T-helper 22 cell (primary cell): ENCODE results near the gene ST6GALNAC6.
"Not testable (repeated sequence)": the region's sequence is repeated elsewhere in the genome, so short reads cannot be mapped to it uniquely, and the experiment has no call there.

Experiments
- DNase-seq: peaks from one replicate; pipeline ENCODE4 v3.0.0-alpha.2; 2020; ENCODE audit warnings: low read depth

Gene ST6GALNAC6

GRCh38 chr9:127854960-127855359, 44.4 kb downstream of the ST6GALNAC6 start:
- DNase-seq: no peak

DNA sequence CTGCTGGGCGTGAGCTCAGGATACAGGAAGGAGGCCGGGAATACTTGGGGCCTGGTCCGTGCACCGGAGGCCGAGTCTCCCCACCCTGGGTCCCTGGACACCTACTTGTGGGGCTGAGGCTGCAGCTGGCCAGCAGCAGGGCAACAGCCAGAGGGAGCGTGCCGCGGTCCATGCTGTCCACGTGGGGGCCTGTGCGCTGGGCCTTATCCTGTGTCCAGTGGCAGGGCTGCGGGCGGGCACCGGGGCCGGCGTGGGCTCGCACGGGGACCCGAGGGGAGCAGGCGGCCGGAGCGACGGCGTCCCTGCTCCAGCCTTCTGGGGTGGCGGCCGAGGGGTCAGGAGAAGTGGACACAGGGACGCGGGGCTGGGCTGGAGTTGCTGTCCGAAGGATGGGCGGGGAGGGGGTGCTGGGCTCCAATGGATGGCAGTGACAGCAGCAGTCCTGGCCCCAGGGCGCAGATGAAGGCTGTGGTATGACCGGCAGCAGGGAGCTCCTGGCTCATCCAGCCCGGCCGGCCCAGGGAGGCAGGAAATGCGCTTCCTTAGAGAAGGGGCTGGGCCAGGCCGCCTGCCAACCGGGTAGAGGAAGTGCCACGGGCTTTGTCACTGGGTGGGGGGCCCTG, 45.1 kb downstream of the ST6GALNAC6 start, which contains the start of gene ENG:
Gene ENG, minus strand, starts transcription at position 475 of the 623 bp plus-strand sequence. Its CDS starts 303 bp downstream, at position 172.
- DNase-seq: no peak

DNA sequence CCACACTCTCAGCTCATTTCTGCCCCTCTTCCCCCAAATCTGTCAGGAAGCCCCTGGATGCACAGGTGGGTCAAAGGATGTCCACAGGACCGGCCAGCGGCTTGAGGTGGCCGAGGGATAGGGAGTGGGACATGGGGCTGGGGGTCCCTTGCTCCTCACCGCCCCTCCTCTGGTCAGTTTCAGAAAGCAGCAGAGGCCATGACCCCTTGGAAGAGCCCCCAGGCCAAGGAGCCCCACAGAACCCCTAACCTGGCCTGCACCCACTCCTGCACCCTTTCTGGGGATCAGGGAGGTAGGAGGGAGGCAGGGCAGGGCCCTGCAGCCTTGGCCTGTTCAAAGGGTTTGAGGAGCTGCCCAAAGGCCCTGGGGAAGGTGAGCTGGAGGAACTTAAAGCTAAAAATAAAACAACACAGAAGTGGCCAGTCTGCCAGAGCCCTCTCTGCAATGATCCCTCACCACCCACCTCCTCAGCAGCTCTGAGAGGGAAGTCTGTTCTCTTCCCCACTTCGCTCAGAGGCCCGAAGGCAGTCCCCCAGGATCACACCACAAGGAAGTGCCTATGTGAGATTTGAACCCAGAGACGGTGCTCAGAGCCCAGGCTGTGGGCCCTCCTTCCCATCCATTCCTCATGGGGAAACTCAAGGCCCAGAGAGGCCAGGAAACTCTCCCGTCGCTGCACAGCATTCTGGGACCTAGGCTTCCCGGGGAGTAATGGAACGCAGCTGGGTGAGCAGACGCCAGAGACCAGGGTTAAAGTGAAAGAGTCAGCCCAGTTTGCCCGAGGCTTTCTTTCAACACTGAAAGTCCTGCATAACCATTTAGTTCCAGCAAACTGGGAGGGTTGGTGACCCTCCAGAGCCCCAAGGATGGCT, 45.9 kb downstream of the ST6GALNAC6 start:
- no peak for DNase-seq

- no peak for DNase-seq
Measured at GRCh38 chr9:127852829-127853228, 46.6 kb downstream of the ST6GALNAC6 start.

- DNase-seq: no peak
Measured at GRCh38 chr9:127850286-127850830, 49.0 kb downstream of the ST6GALNAC6 start.

GRCh38 chr9:127848756-127849504, 50.5 kb downstream of the ST6GALNAC6 start:
- no peak for DNase-seq

GRCh38 chr9:127847833-127848755, 51.3 kb downstream of the ST6GALNAC6 start:
- DNase-seq: no peak

DNA sequence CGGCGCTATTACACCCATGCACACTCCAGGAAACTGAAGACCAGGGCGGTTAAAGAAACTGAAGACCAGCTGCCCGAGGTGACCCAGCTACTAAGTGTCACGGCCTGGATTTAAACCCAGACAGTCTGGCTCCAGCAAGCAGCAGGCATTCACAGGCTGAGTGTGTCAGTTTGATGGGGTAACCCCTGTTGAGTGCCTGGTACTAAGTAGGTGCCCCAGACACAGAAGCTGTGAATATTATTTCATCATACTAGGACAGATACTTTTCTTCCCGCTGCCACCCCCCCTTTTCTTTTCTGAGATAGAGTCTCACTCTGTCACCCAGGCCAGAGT, 52.3 kb downstream of the ST6GALNAC6 start:
- no peak for DNase-seq

GRCh38 chr9:127846443-127847177, 52.8 kb downstream of the ST6GALNAC6 start:
- DNase-seq: no peak

- DNase-seq: not testable (repeated sequence)
Measured at GRCh38 chr9:127845619-127846018, 53.8 kb downstream of the ST6GALNAC6 start.

DNA sequence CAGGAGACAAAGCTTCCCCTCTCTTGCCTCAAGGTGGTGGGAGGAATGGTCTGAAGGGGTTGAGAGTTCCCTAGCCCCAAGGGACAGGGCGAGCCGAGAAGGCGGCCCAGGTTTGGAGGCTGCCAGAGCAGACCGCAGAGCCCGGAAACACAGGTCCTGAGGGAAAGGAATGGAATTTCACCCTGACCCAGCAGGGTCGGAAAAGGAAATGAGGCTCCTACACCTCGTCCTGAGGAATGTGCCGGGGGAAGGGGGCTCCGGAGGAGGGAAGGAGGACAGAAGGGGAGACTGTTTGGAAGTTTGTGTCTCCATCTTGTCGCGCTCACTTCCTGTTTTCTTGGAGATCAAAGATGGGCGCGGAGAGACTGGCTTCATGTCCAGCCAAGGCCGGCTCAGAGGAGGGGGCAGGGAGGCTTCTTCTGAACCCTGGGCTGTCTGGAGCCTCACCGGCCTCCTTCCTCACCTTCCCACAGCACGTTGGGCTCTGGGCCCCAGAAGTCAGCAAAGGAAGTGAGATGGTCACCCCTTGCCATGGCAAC, 54.5 kb downstream of the ST6GALNAC6 start:
- no peak for DNase-seq

DNA sequence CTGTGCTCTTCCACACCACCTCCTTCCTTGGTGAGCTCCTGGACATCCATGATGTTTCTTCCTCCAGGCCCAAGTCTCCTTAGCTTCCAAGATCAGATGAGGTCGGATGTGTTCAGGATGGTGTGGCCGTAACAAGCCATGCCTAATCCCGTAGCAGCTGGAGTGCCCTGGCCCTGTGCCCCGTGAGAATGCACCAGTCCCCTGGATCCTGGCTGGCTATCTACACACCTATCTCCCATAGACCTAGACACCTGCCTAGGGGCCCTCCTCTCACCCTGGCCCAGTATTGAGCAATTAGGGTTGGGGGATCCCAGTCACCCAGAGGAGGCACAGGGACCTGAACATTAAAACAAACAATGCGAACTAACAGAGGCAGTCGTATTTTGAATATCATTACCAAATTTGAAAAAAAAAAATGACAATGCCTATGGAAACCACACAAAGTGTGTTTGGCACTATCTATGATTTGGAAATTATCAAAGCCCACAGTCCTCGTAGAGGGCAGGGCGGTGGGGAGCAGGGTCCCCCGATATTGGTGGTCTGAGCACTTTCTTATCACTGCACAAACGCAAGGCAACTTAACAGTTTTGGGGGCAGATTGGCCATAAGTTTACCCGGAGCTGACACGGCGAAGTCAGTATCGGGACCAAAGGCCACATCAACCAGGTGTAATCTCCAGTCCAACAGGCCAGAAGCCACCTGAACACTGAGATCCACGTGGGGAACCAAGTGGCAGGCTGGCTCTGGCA, 58.1 kb downstream of the ST6GALNAC6 start:
- DNase-seq: no peak

- no peak for DNase-seq
Measured at GRCh38 chr9:127838375-127839078, 60.9 kb downstream of the ST6GALNAC6 start.

DNA sequence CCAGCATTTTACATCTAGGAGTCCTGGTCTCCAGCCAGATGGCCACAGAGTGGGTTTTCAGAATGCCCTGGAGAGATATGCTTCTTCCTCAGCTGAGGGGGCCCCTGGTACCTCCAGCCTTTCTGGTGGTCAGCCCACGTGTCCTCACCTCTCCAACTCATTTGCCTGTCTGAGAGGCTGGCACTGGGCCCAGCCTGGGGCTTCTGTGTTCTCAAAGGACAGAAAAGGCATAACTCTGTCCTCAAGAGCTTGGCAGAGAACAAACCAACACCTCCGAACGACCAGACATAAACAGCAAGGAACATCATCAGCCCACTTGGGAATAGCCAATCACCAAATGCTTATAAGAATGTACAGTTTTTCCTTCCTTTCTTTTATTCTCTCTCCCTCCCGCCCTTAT, 62.1 kb downstream of the ST6GALNAC6 start:
- no peak for DNase-seq

DNA sequence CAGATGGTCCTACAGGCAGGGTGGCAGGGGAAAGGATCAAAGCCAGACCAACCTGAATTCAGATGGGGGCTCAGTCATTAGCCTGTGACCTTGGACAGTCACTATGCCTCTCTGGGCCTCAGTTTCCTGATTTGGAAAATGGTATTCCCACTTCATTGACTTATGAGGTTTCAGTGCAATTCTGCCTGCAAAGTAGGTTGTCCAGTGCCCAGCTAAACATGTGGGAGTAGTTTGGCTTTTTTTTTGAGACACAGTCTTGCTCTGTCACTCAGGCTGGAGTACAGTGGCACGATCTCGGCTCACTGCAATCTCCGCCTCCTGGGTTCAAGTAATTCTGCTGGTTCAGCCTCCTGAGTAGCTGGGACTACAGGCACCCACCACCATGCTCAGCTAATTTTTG, 62.8 kb downstream of the ST6GALNAC6 start:
- not testable (repeated sequence) for DNase-seq

DNA sequence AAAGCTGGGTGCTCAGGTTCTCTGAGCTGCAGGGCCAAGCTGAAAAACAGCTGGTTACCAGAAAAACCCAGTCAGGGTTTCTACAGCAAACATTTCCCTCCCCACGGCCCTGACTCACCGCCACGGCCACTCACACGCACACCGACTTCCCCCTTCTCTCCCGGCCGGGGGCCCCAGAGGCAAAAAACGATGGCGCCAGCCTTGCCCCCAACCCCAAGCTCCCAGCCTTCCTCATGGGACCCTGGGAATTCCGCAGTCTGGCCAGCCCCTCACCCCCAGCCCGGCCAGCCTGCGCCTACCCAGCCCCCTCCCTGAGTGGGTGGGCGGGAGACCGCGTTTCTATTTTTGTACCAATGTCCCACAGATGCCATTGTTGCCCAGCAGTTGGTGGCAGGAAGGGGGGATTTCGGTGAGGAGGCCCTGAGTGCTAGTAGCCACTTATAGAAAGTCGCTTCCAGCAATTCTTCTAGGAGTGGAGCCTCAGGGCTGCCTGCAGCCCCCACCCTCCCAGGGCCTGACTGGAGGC, 63.3 kb downstream of the ST6GALNAC6 start:
- no peak for DNase-seq
